ENCODE measurements around the gene COLGALT1.

DNA sequence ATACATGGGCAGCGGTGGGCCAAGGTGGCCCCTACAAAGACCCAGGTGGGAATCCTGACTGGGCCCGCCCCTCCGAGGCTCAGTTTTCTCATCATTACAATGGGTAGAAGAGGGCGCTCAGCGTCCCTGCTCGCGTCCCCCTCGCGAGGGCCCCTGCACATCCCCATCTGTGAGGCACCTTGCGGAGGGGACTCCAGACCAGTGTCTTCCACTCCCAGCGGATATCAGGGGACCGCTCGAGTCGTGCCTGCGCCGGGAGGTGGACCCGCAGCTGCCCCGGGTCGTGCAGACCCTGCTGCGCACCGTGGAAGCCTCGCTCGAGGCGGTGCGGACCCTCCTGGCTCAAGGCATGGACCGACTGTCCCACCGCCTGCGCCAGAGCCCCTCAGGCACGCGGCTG lies 15.3 kb upstream of the COLGALT1 start:
- TF ChIP-seq GATA3 (IDR thresholded peaks at IDR 0.05; ENCODE audit: low read depth, low read length), result no peak
- TF ChIP-seq GATA2 (IDR thresholded peaks at IDR 0.05; ENCODE audit: low read depth, low read length), result no peak
